ENCODE data around the gene AKAP8L.
"Not testable (repeated sequence)": the region's sequence is repeated elsewhere in the genome, so short reads cannot be mapped to it uniquely, and the experiment has no call there.

The AKAP8L gene

GRCh38 chr19:15360015-15360414, 58.8 kb downstream of the AKAP8L start:
- not testable (repeated sequence) for FAIRE-seq; DNase-seq (ENCODE audit: insufficient read length, low spot score)

- no peak for DNase-seq (ENCODE audit: insufficient read length, low spot score)
- FAIRE-seq, result no peak
Measured at GRCh38 chr19:15358918-15359317, 59.9 kb downstream of the AKAP8L start.

GRCh38 chr19:15357906-15358305, 60.9 kb downstream of the AKAP8L start:
- FAIRE-seq (no peak), DNase-seq (ENCODE audit: insufficient read length, low spot score) (no peak)

- no peak for FAIRE-seq
- no peak for DNase-seq (ENCODE audit: insufficient read length, low spot score)
Measured at GRCh38 chr19:15354566-15355296, 64.1 kb downstream of the AKAP8L start.

- DNase-seq (ENCODE audit: insufficient read length, low spot score), result no peak
- FAIRE-seq, result no peak
Measured at GRCh38 chr19:15353908-15354307, 64.9 kb downstream of the AKAP8L start.

GRCh38 chr19:15352535-15352934, 66.3 kb downstream of the AKAP8L start:
- not testable (repeated sequence) for DNase-seq (ENCODE audit: insufficient read length, low spot score); FAIRE-seq

GRCh38 chr19:15341328-15341727, 77.5 kb downstream of the AKAP8L start:
- FAIRE-seq; DNase-seq (ENCODE audit: insufficient read length, low spot score): not testable (repeated sequence)

- FAIRE-seq (no peak), DNase-seq (ENCODE audit: insufficient read length, low spot score) (no peak)
Measured at GRCh38 chr19:15340086-15340485, 78.7 kb downstream of the AKAP8L start.

- FAIRE-seq, result no peak
- DNase-seq (ENCODE audit: insufficient read length, low spot score), result no peak
Measured at GRCh38 chr19:15337202-15337601, 81.6 kb downstream of the AKAP8L start.

GRCh38 chr19:15335992-15336391, 82.8 kb downstream of the AKAP8L start:
- not testable (repeated sequence) for FAIRE-seq; DNase-seq (ENCODE audit: insufficient read length, low spot score)

- DNase-seq (ENCODE audit: insufficient read length, low spot score), result peak; percentile 87
- peak; percentile 73 for FAIRE-seq
Measured at GRCh38 chr19:15332311-15332996, 86.3 kb downstream of the AKAP8L start, which contains the start of gene BRD4. Gene BRD4, minus strand, starts transcription at chr19:15332539. Its CDS starts 59,440 bp downstream, at chr19:15273099.

- DNase-seq (ENCODE audit: insufficient read length, low spot score), result peak; percentile 45
Measured at GRCh38 chr19:15331419-15332310, 87.1 kb downstream of the AKAP8L start.

GRCh38 chr19:15330801-15331418, 87.9 kb downstream of the AKAP8L start:
- DNase-seq (ENCODE audit: insufficient read length, low spot score) (peak; percentile 82), FAIRE-seq (peak; percentile 44)

More at GRCh38 chr19:15331419-15332310, 87.1 kb downstream of the AKAP8L start:
- no peak for FAIRE-seq
